B cell (primary cell): ENCODE data around the gene RHOBTB1. TPM values are rescaled to one million over a fixed set of nuclear protein-coding genes. Genes with fewer than 3 reads are reported as not detected.

Experiments used
- ATAC-seq: fragments of 200-7000 bp; cut with Tn5 transposase; one replicate; pipeline ENCODE4 v1.10.0; 2021; ENCODE audit warnings: low read depth, mild to moderate bottlenecking, moderate number of reproducible peaks, moderate library complexity
- CTCF ChIA-PET: fragments of 350-600 bp; sonication (Branson Sonifier 250); formaldehyde crosslinking; loops from one replicate; lab custom pipeline; 2021; ENCODE audit warnings: antibody characterized with exemption, inconsistent platforms; lab: Charles Lee
- POLR2A ChIA-PET: fragments of 350-600 bp; sonication (Branson Sonifier 250); formaldehyde crosslinking; loops from one replicate; lab custom pipeline; 2021; ENCODE audit warnings: antibody characterized with exemption; lab: Charles Lee
- DNase-seq: peaks from one replicate; pipeline ENCODE4 v3.0.0; 2013
- H2AFZ ChIP-seq: 2 replicates; pipeline ENCODE4 v1.6.1; 2012; ENCODE audit warnings: mild to moderate bottlenecking, low read depth, low read length; ENCODE audit not compliant: insufficient read depth, poor library complexity, severe bottlenecking
- H3K27ac ChIP-seq, 2 donors: 1 replicate in 1 of 2; 2 replicates in 1 of 2; pipeline ENCODE4 v1.5.1; 2012 to 2013; ENCODE audit warnings: low read length in 2 of 2, mild to moderate bottlenecking in 2 of 2, moderate library complexity in 1 of 2
- H3K27me3 ChIP-seq, 4 experiments: fragments of 200-600 bp in 1 of 4; sonication (generic) in 1 of 4; replicated peaks in 1 of 4; 1 replicate in 2 of 4; 2 replicates in 2 of 4; pipeline versions ENCODE4 v1.6.1 to v1.7.0; 2013 to 2016; ENCODE audit warnings: low read length in 3 of 4, mild to moderate bottlenecking in 2 of 4, mixed read lengths in 1 of 4, moderate library complexity in 1 of 4; ENCODE audit not compliant: insufficient read depth in 4 of 4, control insufficient read depth in 3 of 4; ENCODE audit errors: control extremely low read depth in 1 of 4
- H3K36me3 ChIP-seq, 2 experiments: replicated peaks in 1 of 2; 1 replicate in 1 of 2; 2 replicates in 1 of 2; pipeline versions ENCODE4 v1.6.1 to v1.7.1; 2013; ENCODE audit warnings: low read length in 1 of 2; ENCODE audit not compliant: insufficient read depth in 2 of 2, control insufficient read depth in 1 of 2; ENCODE audit errors: control extremely low read depth in 1 of 2, extremely low read depth in 1 of 2
- H3K4me1 ChIP-seq, 2 donors: fragments of 200-600 bp in 1 of 2; sonication (generic) in 1 of 2; 1 replicate in 1 of 2; 2 replicates in 1 of 2; pipeline versions ENCODE4 v1.5.1 to v1.6.1; 2013 to 2017; ENCODE audit warnings: low read length in 2 of 2; ENCODE audit not compliant: control insufficient read depth in 2 of 2, insufficient read depth in 2 of 2
- H3K4me2 ChIP-seq: replicated peaks from 2 replicates; pipeline ENCODE3; 2012; ENCODE audit warnings: mild to moderate bottlenecking, low read depth, low read length; ENCODE audit not compliant: poor library complexity, severe bottlenecking
- H3K4me3 ChIP-seq, 5 experiments: fragments of 200-600 bp in 1 of 5; sonication (generic) in 1 of 5; 1 replicate in 3 of 5; 2 replicates in 2 of 5; pipeline versions ENCODE4 v1.5.1 to v1.7.0; 2011 to 2016; ENCODE audit warnings: low read length in 4 of 5, mild to moderate bottlenecking in 4 of 5, low read depth in 2 of 5, control low read depth in 1 of 5, moderate library complexity in 1 of 5; ENCODE audit not compliant: insufficient read depth in 1 of 5; ENCODE audit errors: control extremely low read depth in 1 of 5, extremely low read depth in 1 of 5
- H3K79me2 ChIP-seq: fragments of 200-600 bp; sonication (generic); one replicate; pipeline ENCODE4 v1.6.0; 2016; ENCODE audit warnings: low read length; ENCODE audit not compliant: control insufficient read depth, insufficient read depth
- H3K9ac ChIP-seq: fragments of 200-600 bp; sonication (generic); 2 replicates; pipeline ENCODE4 v1.6.1; 2017; ENCODE audit warnings: mild to moderate bottlenecking, low read length, moderate library complexity
- H3K9me3 ChIP-seq, 3 donors: one replicate each; pipeline versions ENCODE4 v1.6.1 to v1.7.1; 2013; ENCODE audit warnings: low read length in 2 of 3; ENCODE audit not compliant: control insufficient read depth in 2 of 3, insufficient read depth in 1 of 3; ENCODE audit errors: control extremely low read depth in 1 of 3
- H4K20me1 ChIP-seq: 2 replicates; pipeline ENCODE4 v1.6.0; 2012; ENCODE audit warnings: mild to moderate bottlenecking, low read length; ENCODE audit not compliant: insufficient read depth, control insufficient read depth, poor library complexity, severe bottlenecking
- H3K27ac Mint-ChIP-seq: one replicate; pipeline ENCODE4 v1.8.0; 2021; ENCODE audit warnings: mixed read lengths
- H3K27me3 Mint-ChIP-seq: one replicate; pipeline ENCODE4 v1.8.0; 2021; ENCODE audit warnings: mixed read lengths
- H3K4me1 Mint-ChIP-seq: one replicate; pipeline ENCODE4 v1.8.0; 2021; ENCODE audit warnings: mixed read lengths
- H3K4me3 Mint-ChIP-seq: one replicate; pipeline ENCODE4 v1.8.0; 2021; ENCODE audit warnings: mixed read lengths
- H3K9me3 Mint-ChIP-seq: one replicate; pipeline ENCODE4 v1.8.0; 2022; ENCODE audit warnings: mixed read lengths; ENCODE audit not compliant: insufficient read depth
- EZH2 ChIP-seq: IDR thresholded peaks from 2 replicates; pipeline ENCODE4 v1.6.1; 2012; ENCODE audit warnings: borderline replicate concordance, low read depth, mild to moderate bottlenecking, moderate library complexity, low read length; ENCODE audit not compliant: insufficient read depth, poor library complexity, severe bottlenecking
- WGBS: methylation state at CpG from one replicate; pipeline ENCODE4 v1.1.5; 2013; ENCODE audit warnings: missing lambda C conversion rate; ENCODE audit not compliant: insufficient coverage; 5-methylcytosine and 5-hydroxymethylcytosine counted together
- intact Hi-C: fragments of 100-400 bp; cut with micrococcal nuclease; formaldehyde crosslinking; loops from one replicate; pipeline ENCODE4 v1.10.0; 2022
- polyA plus RNA-seq: library from polyadenylated mRNA; depleted of rRNA; stranded (reverse); fragments of >200 nt; gene quantifications from 2 replicates; pipeline ENCODE4 v1.2.3, GENCODE V29; 2012
- total RNA-seq, 2 donors: library from RNA; stranded (reverse); fragments of 120-200 nt in 1 of 2; gene quantifications; 1 replicate in 1 of 2; 2 replicates in 1 of 2; pipeline versions ENCODE4 v1.2.3 to v1.2.4, GENCODE V29; 2013 to 2022
- TF ChIP-seq, protein P1 (sequence below): fragments of 200-600 bp; IDR thresholded peaks from one replicate; pipeline ENCODE4 v1.8.0; 2022; ENCODE audit warnings: antibody characterized with exemption, mild to moderate bottlenecking

The RHOBTB1 gene
- total and polyA plus RNA-seq, 2 donors (not counting 1 experiment from before 2014, with no cell fraction given): 0.07 to 0.60 TPM

DNA sequence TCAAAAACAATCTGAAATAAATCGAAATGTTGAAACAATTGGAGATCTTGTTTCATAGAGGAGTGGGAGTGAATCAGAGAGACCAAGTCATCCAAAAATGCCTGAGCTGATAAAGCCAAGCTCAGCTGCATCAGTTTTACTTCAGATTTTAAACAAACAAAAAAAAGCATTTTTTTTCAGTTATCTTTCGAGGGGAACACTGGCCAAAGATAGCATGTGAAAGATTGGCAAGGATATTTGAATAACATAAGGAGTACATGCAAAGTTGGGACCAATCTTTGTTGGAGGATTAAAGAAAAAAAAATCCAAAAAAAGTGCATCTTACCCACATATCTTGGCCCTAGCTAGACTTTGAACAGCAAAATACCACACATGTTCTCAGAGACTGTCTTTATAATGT lies 47.2 kb downstream of the RHOBTB1 start:
- no peaks in the 10 kb centered on the region for H3K79me2 ChIP-seq
- Mint-ChIP-seq H3K4me3 (no peak overlapping the region), H3K4me1 (no peaks in the 10 kb centered on the region), H3K9me3 (no peaks in the 10 kb centered on the region), H3K27ac (no peak overlapping the region), H3K27me3 (peaks cover 3% of the 10 kb centered on the region)
- DNase-seq: no peak
- H3K9ac ChIP-seq: no peak overlapping the region
- no peaks in the 10 kb centered on the region for H4K20me1 ChIP-seq
- TF ChIP-seq, protein P1, sequence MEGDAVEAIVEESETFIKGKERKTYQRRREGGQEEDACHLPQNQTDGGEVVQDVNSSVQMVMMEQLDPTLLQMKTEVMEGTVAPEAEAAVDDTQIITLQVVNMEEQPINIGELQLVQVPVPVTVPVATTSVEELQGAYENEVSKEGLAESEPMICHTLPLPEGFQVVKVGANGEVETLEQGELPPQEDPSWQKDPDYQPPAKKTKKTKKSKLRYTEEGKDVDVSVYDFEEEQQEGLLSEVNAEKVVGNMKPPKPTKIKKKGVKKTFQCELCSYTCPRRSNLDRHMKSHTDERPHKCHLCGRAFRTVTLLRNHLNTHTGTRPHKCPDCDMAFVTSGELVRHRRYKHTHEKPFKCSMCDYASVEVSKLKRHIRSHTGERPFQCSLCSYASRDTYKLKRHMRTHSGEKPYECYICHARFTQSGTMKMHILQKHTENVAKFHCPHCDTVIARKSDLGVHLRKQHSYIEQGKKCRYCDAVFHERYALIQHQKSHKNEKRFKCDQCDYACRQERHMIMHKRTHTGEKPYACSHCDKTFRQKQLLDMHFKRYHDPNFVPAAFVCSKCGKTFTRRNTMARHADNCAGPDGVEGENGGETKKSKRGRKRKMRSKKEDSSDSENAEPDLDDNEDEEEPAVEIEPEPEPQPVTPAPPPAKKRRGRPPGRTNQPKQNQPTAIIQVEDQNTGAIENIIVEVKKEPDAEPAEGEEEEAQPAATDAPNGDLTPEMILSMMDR: no peak
- TF ChIP-seq EZH2: no peak
- H3K27me3 ChIP-seq: no peaks in the 10 kb centered on the region
- no peaks in the 10 kb centered on the region for H3K4me1 ChIP-seq
- no peak for ATAC-seq
- no peak overlapping the region for H2AFZ ChIP-seq
- no peaks in the 10 kb centered on the region for H3K9me3 ChIP-seq
- H3K27ac ChIP-seq: no peak overlapping the region
- WGBS: no CpG with 5 or more reads among the region's 2 CpGs
- intact Hi-C loops: no loop called here
- no peak overlapping the region for H3K4me3 ChIP-seq
- H3K36me3 ChIP-seq: no peaks in the 10 kb centered on the region
- POLR2A ChIA-PET: no interaction called here
- no peak overlapping the region for H3K4me2 ChIP-seq
- CTCF ChIA-PET: interaction anchor here (1.5 kb wide), 1 partner anchor 13 kb away, joined by 4 read pairs; no protein-coding TSS in a partner anchor

DNA sequence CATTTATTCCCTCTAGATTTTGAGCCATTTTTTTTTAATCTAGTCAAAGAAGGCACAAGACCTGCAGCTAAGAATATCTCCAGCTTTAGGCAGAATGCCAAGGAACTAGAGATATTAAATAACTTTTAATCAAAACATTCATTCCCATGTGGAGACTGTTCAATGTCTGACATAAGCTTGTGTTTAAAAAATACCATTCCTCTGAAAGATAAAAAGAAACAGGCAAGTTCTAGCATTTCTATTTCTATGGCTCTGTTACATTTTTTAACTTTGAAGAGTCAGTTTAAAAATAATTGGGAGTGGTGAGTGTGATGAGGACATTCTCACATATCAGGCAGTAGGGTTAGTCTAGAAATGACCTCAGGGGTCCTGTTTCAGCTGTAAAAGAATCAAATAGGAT lies 48.0 kb downstream of the RHOBTB1 start:
- H3K79me2 ChIP-seq: no peaks in the 10 kb centered on the region
- H2AFZ ChIP-seq: no peak overlapping the region
- Mint-ChIP-seq H3K9me3 (no peaks in the 10 kb centered on the region), H3K27ac (no peak overlapping the region), H3K4me1 (no peaks in the 10 kb centered on the region), H3K27me3 (peaks cover 4% of the 10 kb centered on the region), H3K4me3 (no peak overlapping the region)
- ChIA-PET CTCF (no interaction called here), POLR2A (no interaction called here)
- no peaks in the 10 kb centered on the region for H3K36me3 ChIP-seq
- no peaks in the 10 kb centered on the region for H3K27me3 ChIP-seq
- TF ChIP-seq, protein P1: no peak
- TF ChIP-seq EZH2: no peak
- no peaks in the 10 kb centered on the region for H3K4me1 ChIP-seq
- DNase-seq: no peak
- peaks cover 0 to 2% (median 0%) of the 10 kb centered on the region in 3 donors for H3K9me3 ChIP-seq
- H3K27ac ChIP-seq: no peak overlapping the region
- no peak overlapping the region for H3K4me3 ChIP-seq
- ATAC-seq: no peak
- no peak overlapping the region for H3K9ac ChIP-seq
- intact Hi-C loops: no loop called here
- H3K4me2 ChIP-seq: no peak overlapping the region
- no peaks in the 10 kb centered on the region for H4K20me1 ChIP-seq
